GM23248 (cell line): ENCODE data around the gene CHST8. TPM values are rescaled to one million over a fixed set of nuclear protein-coding genes. Genes with fewer than 3 reads are reported as not detected.
"Not testable (repeated sequence)": the region's sequence is repeated elsewhere in the genome, so short reads cannot be mapped to it uniquely, and the experiment has no call there.

ENCODE experiments used
- DNase-seq: peaks from one replicate; pipeline ENCODE4 v3.0.0-alpha.2; 2015
- H2AFZ ChIP-seq: fragments of 200-600 bp; sonication (generic); 2 replicates; pipeline ENCODE4 v1.6.1; 2016; ENCODE audit warnings: antibody characterized with exemption
- H3F3A ChIP-seq: fragments of 200-600 bp; sonication (generic); 2 replicates; pipeline ENCODE4 v1.6.1; 2016; ENCODE audit warnings: mild to moderate bottlenecking, antibody characterized with exemption, mixed run types; ENCODE audit not compliant: insufficient read depth
- H3K27ac ChIP-seq: fragments of 200-600 bp; sonication (generic); 2 replicates; pipeline ENCODE4 v1.5.1; 2016; ENCODE audit warnings: mild to moderate bottlenecking
- H3K27me3 ChIP-seq: fragments of 200-600 bp; sonication (generic); replicated peaks from 2 replicates; pipeline ENCODE4 v1.6.1; 2016; ENCODE audit warnings: mild to moderate bottlenecking; ENCODE audit not compliant: insufficient read depth
- H3K36me3 ChIP-seq: fragments of 200-600 bp; sonication (generic); 2 replicates; pipeline ENCODE4 v1.6.1; 2016; ENCODE audit warnings: low read depth, mild to moderate bottlenecking
- H3K4me1 ChIP-seq: fragments of 200-600 bp; sonication (generic); 2 replicates; pipeline ENCODE4 v1.6.1; 2016; ENCODE audit warnings: mild to moderate bottlenecking; ENCODE audit not compliant: insufficient read depth
- H3K4me2 ChIP-seq: fragments of 200-600 bp; sonication (generic); one replicate; pipeline ENCODE4 v1.6.1; 2016; ENCODE audit warnings: mild to moderate bottlenecking; ENCODE audit not compliant: unreplicated experiment
- H3K4me3 ChIP-seq: fragments of 200-600 bp; sonication (generic); 2 replicates; pipeline ENCODE4 v1.5.1; 2016; ENCODE audit warnings: mild to moderate bottlenecking
- H3K79me2 ChIP-seq: fragments of 200-600 bp; sonication (generic); 2 replicates; pipeline ENCODE4 v1.6.1; 2016; ENCODE audit warnings: mild to moderate bottlenecking; ENCODE audit not compliant: insufficient read depth
- H3K9ac ChIP-seq: fragments of 200-600 bp; sonication (generic); 2 replicates; pipeline ENCODE4 v1.6.1; 2016; ENCODE audit warnings: mild to moderate bottlenecking
- H3K9me2 ChIP-seq: fragments of 200-600 bp; sonication (generic); 2 replicates; pipeline ENCODE4 v1.6.1; 2016; ENCODE audit warnings: mixed run types, mild to moderate bottlenecking, moderate library complexity; ENCODE audit not compliant: insufficient read depth
- H3K9me3 ChIP-seq: fragments of 200-600 bp; sonication (generic); one replicate; pipeline ENCODE4 v1.6.1; 2017; ENCODE audit warnings: low read depth
- H4K20me1 ChIP-seq: fragments of 200-600 bp; sonication (generic); 2 replicates; pipeline ENCODE4 v1.6.0; 2016; ENCODE audit not compliant: insufficient read depth
- EZH2 ChIP-seq: fragments of 200-600 bp; sonication (generic); IDR thresholded peaks from 2 replicates; pipeline ENCODE4 v1.6.1; 2018; ENCODE audit warnings: antibody characterized with exemption, mild to moderate bottlenecking; ENCODE audit not compliant: insufficient read depth, poor library complexity, severe bottlenecking
- EZH2phosphoT487 ChIP-seq: fragments of 200-600 bp; sonication (generic); IDR thresholded peaks from 2 replicates; pipeline ENCODE4 v1.6.1; 2018; ENCODE audit warnings: antibody characterized with exemption, moderate library complexity, mild to moderate bottlenecking, low read depth; ENCODE audit not compliant: insufficient read depth
- WGBS, 2 experiments: methylation state at CpG; one replicate each; pipeline ENCODE4 v1.1.6; 2015 to 2017; ENCODE audit warnings: low lambda C conversion rate in 2 of 2, low coverage in 1 of 2; ENCODE audit errors: missing lambda C conversion rate in 2 of 2; 5-methylcytosine and 5-hydroxymethylcytosine counted together
- in situ Hi-C: fragments of 300-500 bp; cut with MboI; formaldehyde crosslinking; loops from 2 replicates; pipeline ENCODE4 v1.15.0; 2020
- polyA plus RNA-seq: library from polyadenylated mRNA; unstranded; fragments of >200 nt; fragmentation: Nextera tagmentation; extraction: Ambion mirVana; gene quantifications from 2 replicates; pipeline ENCODE4 v1.2.1, GENCODE V29; 2016
- total RNA-seq: library from RNA; depleted of rRNA; stranded (reverse); fragments of >200 nt; shearing (Covaris generic); gene quantifications from 2 replicates; pipeline ENCODE4 v1.2.3, GENCODE V29; 2014

Gene CHST8
- total and polyA plus RNA-seq, 2 experiments from 2014 or later: 0.30 to 1.1 TPM

DNA sequence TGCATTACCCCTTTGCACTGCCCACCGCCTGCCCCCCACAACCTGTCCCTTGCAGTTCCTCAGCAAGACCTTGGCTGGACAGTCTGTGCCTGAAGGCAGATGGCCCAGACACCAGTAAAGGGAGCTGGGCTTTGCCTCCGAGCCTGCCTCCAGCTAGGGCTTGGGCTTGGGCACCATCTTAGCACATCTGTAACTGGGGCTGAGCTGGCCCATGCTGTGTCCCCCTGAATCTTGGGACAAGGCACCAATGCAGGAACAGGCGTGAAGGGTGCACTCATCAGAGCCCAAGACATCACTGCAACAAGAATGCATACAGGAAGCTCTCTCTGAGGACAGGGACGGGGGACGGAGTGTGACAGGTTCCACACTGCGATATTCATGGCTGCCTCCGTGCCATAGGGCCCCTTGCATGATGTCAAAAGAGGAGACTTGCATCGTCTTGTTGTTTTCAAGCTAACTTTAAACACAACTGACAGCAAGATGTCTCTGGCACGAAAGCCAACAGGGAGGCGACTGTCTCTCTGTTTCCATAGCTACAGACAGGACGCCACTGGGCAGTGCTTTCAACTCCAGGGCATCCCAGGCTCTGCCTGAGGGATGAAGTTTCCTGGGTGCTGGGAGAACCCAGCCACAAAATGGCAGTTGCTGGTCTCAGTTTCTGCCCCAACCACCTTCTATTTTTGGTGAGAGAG is 8.7 kb upstream of the CHST8 start:
- 14 to 24% methylated on average over 11 of the region's 11 CpGs for WGBS, 2 experiments
- H3K4me1 ChIP-seq: no peaks in the 10 kb centered on the region
- no peaks in the 10 kb centered on the region for H3K79me2 ChIP-seq
- no peak overlapping the region for H3K27ac ChIP-seq
- no peaks in the 10 kb centered on the region for H3K9me2 ChIP-seq
- H3K4me3 ChIP-seq: no peak overlapping the region
- no peaks in the 10 kb centered on the region for H3F3A ChIP-seq
- H3K9ac ChIP-seq: no peak overlapping the region
- peaks cover 4% of the 10 kb centered on the region; the same call in 1 of the 2 replicates for H3K27me3 ChIP-seq
- TF ChIP-seq EZH2 (no peak), EZH2phosphoT487 (no peak)
- in situ Hi-C loops: no loop called here
- H3K4me2 ChIP-seq: no peak overlapping the region
- H3K36me3 ChIP-seq: no peaks in the 10 kb centered on the region
- H2AFZ ChIP-seq: no peak overlapping the region
- H3K9me3 ChIP-seq: no peaks in the 10 kb centered on the region
- no peak for DNase-seq
- no peaks in the 10 kb centered on the region for H4K20me1 ChIP-seq

DNA sequence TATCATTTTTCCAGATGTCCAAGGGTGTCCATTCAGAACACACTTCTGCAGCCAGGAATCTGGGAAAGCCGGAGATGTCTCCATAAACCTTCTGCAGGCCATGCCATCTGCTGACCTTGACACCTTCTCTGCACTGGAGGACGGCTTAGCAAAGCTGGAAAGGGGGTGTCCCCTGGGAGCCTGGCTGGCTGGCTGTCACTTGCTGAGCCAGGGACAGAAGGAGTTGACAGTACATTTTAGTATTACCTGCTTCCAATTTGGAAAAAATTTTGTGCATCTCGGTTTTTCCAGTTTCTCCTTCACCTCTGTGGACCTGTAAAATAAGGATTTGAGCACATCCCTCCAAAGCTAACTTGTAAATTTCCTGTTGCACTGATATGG is 8.1 kb upstream of the CHST8 start:
- no peaks in the 10 kb centered on the region for H3K9me3 ChIP-seq
- H3K9me2 ChIP-seq: no peaks in the 10 kb centered on the region
- H3F3A ChIP-seq: no peaks in the 10 kb centered on the region
- no peaks in the 10 kb centered on the region for H3K4me1 ChIP-seq
- no peak overlapping the region for H3K27ac ChIP-seq
- H2AFZ ChIP-seq: no peak overlapping the region
- no peaks in the 10 kb centered on the region for H4K20me1 ChIP-seq
- in situ Hi-C loops: no loop called here
- no peak for DNase-seq
- H3K9ac ChIP-seq: no peak overlapping the region
- no peaks in the 10 kb centered on the region for H3K36me3 ChIP-seq
- no peaks in the 10 kb centered on the region for H3K79me2 ChIP-seq
- H3K4me2 ChIP-seq: no peak overlapping the region
- TF ChIP-seq EZH2phosphoT487: no peak
- no peak for TF ChIP-seq EZH2
- H3K4me3 ChIP-seq: no peak overlapping the region
- peaks cover 4% of the 10 kb centered on the region; the same call in 1 of the 2 replicates for H3K27me3 ChIP-seq
- WGBS, 2 experiments: 4 to 8% methylated on average over 3 of the region's 3 CpGs

DNA sequence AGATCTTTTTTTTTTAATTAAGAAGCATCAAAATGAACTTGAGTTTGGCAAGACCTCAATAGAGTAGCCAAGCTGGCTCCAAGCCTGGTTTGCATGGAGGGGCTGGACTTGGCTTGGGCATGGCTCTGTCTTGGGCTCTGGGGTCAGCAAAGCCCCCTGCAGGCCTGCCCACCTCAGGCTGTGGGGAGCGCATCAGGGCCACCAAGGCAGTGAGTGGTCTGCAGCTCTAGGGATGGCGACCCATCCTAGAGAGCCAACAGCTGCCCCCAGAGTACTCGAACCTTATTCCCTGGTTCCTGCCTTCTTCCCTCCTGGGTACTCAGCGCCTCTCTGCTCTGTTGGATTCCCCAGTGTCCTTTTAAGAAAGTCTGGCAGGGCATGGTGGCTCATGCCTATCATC is 5.4 kb upstream of the CHST8 start:
- Histone ChIP-seq H2AFZ (no peak overlapping the region), H3K9ac (no peak overlapping the region), H3K27ac (no peak overlapping the region), H3K36me3 (no peaks in the 10 kb centered on the region), H3K4me2 (no peak overlapping the region), H3K4me3 (no peak overlapping the region), H3K79me2 (no peaks in the 10 kb centered on the region), H3K4me1 (no peaks in the 10 kb centered on the region), H3K9me2 (no peaks in the 10 kb centered on the region), H3K27me3 (peaks cover 12% of the 10 kb centered on the region; the same call in 1 of the 2 replicates), H3K9me3 (no peaks in the 10 kb centered on the region), H3F3A (no peaks in the 10 kb centered on the region), H4K20me1 (no peaks in the 10 kb centered on the region)
- no peak for TF ChIP-seq EZH2
- no peak for TF ChIP-seq EZH2phosphoT487
- in situ Hi-C loops: no loop called here
- DNase-seq: no peak
- 50 to 63% methylated on average over 4 of the region's 4 CpGs for WGBS, 2 experiments

DNA sequence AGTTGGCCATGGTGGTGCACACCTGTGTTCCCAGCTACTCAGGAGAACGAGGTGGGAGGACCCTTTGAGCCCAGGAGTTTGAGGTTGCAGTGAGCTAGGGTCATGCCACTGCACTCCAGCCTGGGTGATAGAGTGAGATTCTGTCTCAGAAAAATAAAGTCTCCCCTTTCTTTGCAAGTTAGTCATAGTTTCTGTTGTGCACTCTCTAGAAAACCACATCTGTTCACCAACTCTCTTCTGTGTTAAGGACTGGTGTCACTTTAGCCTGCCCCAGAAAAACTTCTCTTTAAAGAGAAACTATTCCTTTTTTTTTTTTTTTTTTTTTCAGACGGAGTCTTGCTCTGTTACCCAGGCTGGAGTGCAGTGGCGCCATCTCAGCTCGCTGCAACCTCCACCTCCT is 4.9 kb upstream of the CHST8 start:
- Histone ChIP-seq H2AFZ (no peak overlapping the region), H3K9ac (no peak overlapping the region), H3K36me3 (no peaks in the 10 kb centered on the region), H3K27me3 (peaks cover 14% of the 10 kb centered on the region; the same call in 1 of the 2 replicates), H3K79me2 (no peaks in the 10 kb centered on the region), H3K9me2 (no peaks in the 10 kb centered on the region), H3K27ac (no peak overlapping the region), H3F3A (no peaks in the 10 kb centered on the region), H3K4me2 (no peak overlapping the region), H3K4me1 (no peaks in the 10 kb centered on the region), H4K20me1 (no peaks in the 10 kb centered on the region), H3K9me3 (no peaks in the 10 kb centered on the region), H3K4me3 (no peak overlapping the region)
- 38 to 43% methylated on average over 4 of the region's 4 CpGs for WGBS, 2 experiments
- no peak for DNase-seq
- TF ChIP-seq EZH2: no peak
- TF ChIP-seq EZH2phosphoT487: no peak
- in situ Hi-C loops: no loop called here

DNA sequence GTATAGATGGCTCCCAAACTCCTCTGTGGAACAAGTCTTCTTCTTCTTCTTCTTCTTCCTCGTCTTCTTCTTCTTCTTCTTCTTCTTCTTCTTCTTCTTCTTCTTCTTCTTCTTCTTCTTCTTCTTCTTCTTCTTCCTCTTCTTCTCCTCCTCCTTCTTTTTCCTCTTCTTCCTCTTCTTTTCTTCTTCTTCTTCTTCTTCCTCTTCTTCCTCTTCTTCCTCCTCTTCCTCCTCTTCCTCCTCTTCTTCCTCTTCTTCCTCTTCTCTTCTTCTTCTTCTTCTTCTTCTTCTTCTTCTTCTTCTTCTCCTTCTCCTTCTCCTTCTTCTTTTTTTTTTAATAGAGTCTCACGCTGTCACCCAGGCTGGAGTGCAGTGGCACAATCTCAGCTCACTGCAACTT is 3.4 kb upstream of the CHST8 start:
- H2AFZ ChIP-seq, H3K9ac ChIP-seq, H3K79me2 ChIP-seq, H3F3A ChIP-seq, H4K20me1 ChIP-seq, H3K9me3 ChIP-seq, H3K36me3 ChIP-seq, H3K4me1 ChIP-seq, H3K4me3 ChIP-seq, H3K9me2 ChIP-seq, DNase-seq, in situ Hi-C loops, H3K27ac ChIP-seq, H3K4me2 ChIP-seq: not testable (repeated sequence)
- 42 to 45% methylated on average over 1 to 2 of the region's 2 CpGs for WGBS, 2 experiments
- peaks cover 24% of the 10 kb centered on the region; the same call in 1 of the 2 replicates for H3K27me3 ChIP-seq
